Dedifferentiated amniotic fluid mesenchymal stem cell (primary cell): ENCODE data around the gene USF3.
A peak's percentile ranks its signal among the peaks of the same experiment; 100 is the strongest.

ENCODE experiments used
- DNase-seq: peaks from one replicate; pipeline ENCODE4 v3.0.0-alpha.2; 2016; ENCODE audit errors: extremely low spot score

The USF3 gene

GRCh38 chr3:113695786-113696645 lies at the start of gene USF3:
USF3 (minus strand) TSS chr3:113696642; CDS start chr3:113674878, 21,764 bp downstream.
- DNase-seq: peak; percentile 42

GRCh38 chr3:113745756-113746547 lies 49.5 kb upstream of the USF3 start, which contains the start of gene NAA50:
NAA50 (minus strand) TSS chr3:113746249; CDS start chr3:113745949, 300 bp downstream.
- DNase-seq: peak; percentile 79

- DNase-seq: peak; percentile 90
These were observed 48.7 kb upstream of the USF3 start for GRCh38 chr3:113744941-113745755.

- DNase-seq: no peak
These were observed 46.7 kb upstream of the USF3 start for GRCh38 chr3:113743006-113743630.

- no peak for DNase-seq
These were observed 45.2 kb upstream of the USF3 start for GRCh38 chr3:113741620-113742019.

- DNase-seq: no peak
These were observed 44.6 kb upstream of the USF3 start for GRCh38 chr3:113741086-113741485.

- peak; percentile 73 for DNase-seq
These were observed 40.2 kb upstream of the USF3 start for GRCh38 chr3:113736548-113737089.

- DNase-seq: no peak
These were observed 35.3 kb upstream of the USF3 start for GRCh38 chr3:113731694-113732093.

- no peak for DNase-seq
These were observed 34.1 kb upstream of the USF3 start for GRCh38 chr3:113730550-113730949.

- DNase-seq: no peak
These were observed 32.2 kb upstream of the USF3 start for GRCh38 chr3:113728661-113729060.

- DNase-seq: no peak
These were observed 25.2 kb upstream of the USF3 start for GRCh38 chr3:113721636-113722035.

- no peak for DNase-seq
These were observed 23.3 kb upstream of the USF3 start for GRCh38 chr3:113719758-113720157.

- DNase-seq: no peak
These were observed 22.9 kb upstream of the USF3 start for GRCh38 chr3:113719294-113719693.

- no peak for DNase-seq
These were observed 21.4 kb upstream of the USF3 start for GRCh38 chr3:113717818-113718217.

GRCh38 chr3:113717308-113717707 lies 20.9 kb upstream of the USF3 start:
- no peak for DNase-seq

- no peak for DNase-seq
These were observed 18.3 kb upstream of the USF3 start for GRCh38 chr3:113714702-113715101.

GRCh38 chr3:113712129-113712528 lies 15.7 kb upstream of the USF3 start:
- DNase-seq: no peak

- no peak for DNase-seq
These were observed 11.4 kb upstream of the USF3 start for GRCh38 chr3:113707835-113708234.

- no peak for DNase-seq
These were observed 2.5 kb upstream of the USF3 start for GRCh38 chr3:113698956-113699355.

- DNase-seq: no peak
These were observed 1.8 kb upstream of the USF3 start for GRCh38 chr3:113698213-113698742.
